Upper lobe of left lung (tissue), 4 donors: ENCODE data around the gene VANGL1.

Experiments used
- CTCF ChIP-seq, 6 experiments: fragments of 450-650 bp in 4 of 6; fragments of 200-600 bp in 2 of 6; sonication (generic) in 2 of 6; IDR thresholded peaks; one replicate each; pipeline ENCODE4 v1.5.1; 2016 to 2019; ENCODE audit warnings: antibody characterized with exemption in 6 of 6
- EP300 ChIP-seq, 4 donors: sonication (generic); formaldehyde crosslinking; IDR thresholded peaks; one replicate each; pipeline ENCODE4 v1.5.1; 2017; ENCODE audit warnings: antibody characterized with exemption in 4 of 4, control low read depth in 2 of 4
- POLR2A ChIP-seq, 4 donors: fragments of 450-650 bp; IDR thresholded peaks; one replicate each; pipeline ENCODE4 v1.5.1; 2016 to 2017; ENCODE audit warnings: antibody characterized with exemption in 4 of 4, mild to moderate bottlenecking in 2 of 4

GRCh38 chr1:115712911-115713609, 71.3 kb downstream of the VANGL1 start:
- TF ChIP-seq POLR2A (IDR thresholded peaks at IDR 0.05) = no peak
- TF ChIP-seq CTCF (IDR thresholded peaks at IDR 0.05) = no peak
- TF ChIP-seq EP300 (IDR thresholded peaks at IDR 0.05) = no peak
